Measurements from ENCODE around the gene PDLIM4.

PDLIM4 gene

DNA sequence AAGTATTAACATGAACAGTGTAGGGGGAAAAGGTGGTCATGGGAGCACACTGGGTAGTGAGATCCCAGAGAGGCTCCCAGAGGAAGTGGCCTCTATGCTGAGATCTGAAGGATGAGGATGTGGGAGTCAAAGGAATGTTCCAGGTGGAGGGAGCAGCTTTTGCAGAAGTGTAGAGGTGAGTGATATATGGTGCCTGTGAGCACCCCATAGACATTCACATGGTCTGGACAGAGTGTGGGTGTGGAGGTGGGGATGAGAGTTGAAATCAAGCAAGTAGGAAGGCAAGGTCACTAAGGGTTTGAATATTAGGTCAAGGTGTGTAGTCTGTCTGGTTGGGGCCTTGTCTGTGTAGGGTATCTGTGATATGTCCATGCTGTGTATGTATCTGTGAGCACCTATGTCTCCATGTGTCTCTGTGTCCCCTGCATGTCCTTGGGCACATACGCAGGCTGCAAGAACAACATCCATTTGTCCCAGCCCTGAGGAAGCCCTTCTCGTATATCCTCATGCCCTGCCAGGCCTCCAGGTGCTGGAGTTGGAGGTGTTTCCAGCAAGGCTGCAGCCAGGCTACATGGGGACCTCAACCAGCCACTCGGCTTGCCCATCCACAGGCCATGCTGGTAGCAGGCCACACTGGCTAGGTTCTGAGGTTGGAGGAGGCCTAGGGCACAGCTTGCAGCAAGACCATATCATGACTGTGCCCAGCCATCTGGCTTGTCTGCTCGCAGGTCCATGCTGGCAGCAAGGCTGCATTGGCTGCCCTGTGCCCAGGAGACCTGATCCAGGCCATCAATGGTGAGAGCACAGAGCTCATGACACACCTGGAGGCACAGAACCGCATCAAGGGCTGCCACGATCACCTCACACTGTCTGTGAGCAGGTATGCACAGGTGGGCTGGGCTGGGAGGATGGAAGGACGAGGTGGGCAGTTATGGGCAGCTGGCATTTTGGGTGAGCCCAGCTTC lies 4.7 kb downstream of the PDLIM4 start:
- Histone ChIP-seq H2AFZ (ENCODE audit: low read depth) (no peak overlapping the region), H3K4me1 (ENCODE audit: low read depth, poor library complexity, severe bottlenecking) (no peaks in the 10 kb centered on the region), H4K20me1 (ENCODE audit: insufficient read depth) (no peaks in the 10 kb centered on the region), H3K36me3 (ENCODE audit: insufficient read depth) (no peaks in the 10 kb centered on the region), H3K27ac (no peak overlapping the region), H3K27me3 (ENCODE audit: insufficient read depth, low read depth) (no peaks in the 10 kb centered on the region), H3K9ac (no peak overlapping the region), H3K4me3 (IDR thresholded peaks at IDR 0.05; ENCODE audit: insufficient read depth, low read depth, low read length) (no peak overlapping the region), H3K79me2 (ENCODE audit: insufficient read depth, low read depth) (no peaks in the 10 kb centered on the region), H3K4me2 (no peak overlapping the region)
- TF ChIP-seq, protein P1, sequence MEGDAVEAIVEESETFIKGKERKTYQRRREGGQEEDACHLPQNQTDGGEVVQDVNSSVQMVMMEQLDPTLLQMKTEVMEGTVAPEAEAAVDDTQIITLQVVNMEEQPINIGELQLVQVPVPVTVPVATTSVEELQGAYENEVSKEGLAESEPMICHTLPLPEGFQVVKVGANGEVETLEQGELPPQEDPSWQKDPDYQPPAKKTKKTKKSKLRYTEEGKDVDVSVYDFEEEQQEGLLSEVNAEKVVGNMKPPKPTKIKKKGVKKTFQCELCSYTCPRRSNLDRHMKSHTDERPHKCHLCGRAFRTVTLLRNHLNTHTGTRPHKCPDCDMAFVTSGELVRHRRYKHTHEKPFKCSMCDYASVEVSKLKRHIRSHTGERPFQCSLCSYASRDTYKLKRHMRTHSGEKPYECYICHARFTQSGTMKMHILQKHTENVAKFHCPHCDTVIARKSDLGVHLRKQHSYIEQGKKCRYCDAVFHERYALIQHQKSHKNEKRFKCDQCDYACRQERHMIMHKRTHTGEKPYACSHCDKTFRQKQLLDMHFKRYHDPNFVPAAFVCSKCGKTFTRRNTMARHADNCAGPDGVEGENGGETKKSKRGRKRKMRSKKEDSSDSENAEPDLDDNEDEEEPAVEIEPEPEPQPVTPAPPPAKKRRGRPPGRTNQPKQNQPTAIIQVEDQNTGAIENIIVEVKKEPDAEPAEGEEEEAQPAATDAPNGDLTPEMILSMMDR (conservative IDR thresholded peaks at IDR 0.05; ENCODE audit: low read depth, low read length): no peak

DNA sequence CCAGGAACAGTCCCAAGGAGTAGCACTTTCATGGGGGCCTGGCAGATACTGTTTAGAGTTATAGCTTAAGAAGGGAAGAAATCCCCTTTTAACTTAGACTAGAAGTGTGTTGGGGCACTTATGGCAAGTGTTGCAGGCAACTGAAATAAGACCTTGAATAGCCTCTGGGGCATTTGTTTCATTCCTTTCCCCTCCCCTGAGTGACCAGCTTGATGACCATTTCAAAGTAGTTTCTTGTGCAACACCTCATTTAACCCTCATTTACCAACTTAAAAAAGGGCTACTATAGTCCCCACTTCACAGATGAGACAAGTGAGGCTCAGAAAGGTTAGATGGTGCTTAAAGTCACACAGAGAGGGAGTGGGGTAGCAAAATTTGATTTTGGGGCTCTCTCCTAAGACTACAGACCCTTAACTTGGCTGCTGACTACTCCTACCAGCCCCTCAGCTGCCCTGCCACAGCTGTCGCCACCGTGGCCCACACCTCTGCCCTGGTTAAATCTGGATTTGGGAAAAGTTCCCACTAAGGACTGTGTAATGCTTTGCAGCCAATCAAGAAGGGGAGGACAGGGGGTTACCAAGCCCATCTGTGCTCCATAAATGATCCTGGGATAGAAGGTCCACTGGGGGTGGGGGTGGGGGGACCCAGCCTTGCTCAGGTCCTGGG lies 5.5 kb downstream of the PDLIM4 start:
- H3K4me1 ChIP-seq (ENCODE audit: low read depth, poor library complexity, severe bottlenecking): no peaks in the 10 kb centered on the region
- no peak overlapping the region for H3K4me3 ChIP-seq (IDR thresholded peaks at IDR 0.05; ENCODE audit: insufficient read depth, low read depth, low read length)
- no peaks in the 10 kb centered on the region for H3K36me3 ChIP-seq (ENCODE audit: insufficient read depth)
- H2AFZ ChIP-seq (ENCODE audit: low read depth): no peak overlapping the region
- H3K79me2 ChIP-seq (ENCODE audit: insufficient read depth, low read depth): no peaks in the 10 kb centered on the region
- H3K4me2 ChIP-seq: no peak overlapping the region
- TF ChIP-seq, protein P1 (conservative IDR thresholded peaks at IDR 0.05; ENCODE audit: low read depth, low read length): no peak
- no peak overlapping the region for H3K27ac ChIP-seq
- H3K27me3 ChIP-seq (ENCODE audit: insufficient read depth, low read depth): no peaks in the 10 kb centered on the region
- no peak overlapping the region for H3K9ac ChIP-seq
- H4K20me1 ChIP-seq (ENCODE audit: insufficient read depth): no peaks in the 10 kb centered on the region

DNA sequence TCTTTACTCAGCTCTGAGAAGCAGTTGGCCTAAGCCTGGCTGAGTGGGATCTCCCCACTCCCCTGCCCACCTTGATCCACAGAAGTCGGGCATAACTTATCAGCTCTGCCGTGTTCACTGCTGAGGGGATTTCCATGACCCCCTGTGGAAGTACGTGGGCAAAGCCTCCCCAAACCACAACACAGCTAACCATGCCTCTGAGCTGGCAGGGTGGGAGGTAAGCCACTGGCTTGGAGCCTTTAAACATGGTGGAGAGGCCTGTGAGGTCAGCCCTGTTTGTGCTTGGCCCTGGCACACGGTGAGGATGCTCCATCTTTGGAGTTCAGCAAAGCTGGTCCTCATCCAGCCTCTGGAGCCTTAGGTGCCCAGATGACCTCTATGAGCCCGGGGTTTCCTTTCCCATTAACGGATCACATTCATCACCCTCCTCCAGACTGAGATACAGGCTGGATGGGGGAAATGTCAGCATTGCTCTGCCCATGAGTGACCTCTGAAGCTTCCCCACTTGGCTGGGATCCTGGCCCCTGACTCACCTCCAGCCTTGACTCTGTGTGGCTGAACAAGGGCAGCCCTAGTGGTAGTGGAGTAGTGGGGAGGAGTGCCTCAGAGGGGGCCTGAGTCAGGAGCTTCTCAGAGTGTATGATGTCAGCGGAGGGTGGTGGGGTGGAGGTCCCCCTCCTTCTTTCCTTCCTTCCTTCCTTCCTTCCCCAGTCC lies 6.2 kb downstream of the PDLIM4 start:
- no peaks in the 10 kb centered on the region for H4K20me1 ChIP-seq (ENCODE audit: insufficient read depth)
- no peak overlapping the region for H3K4me2 ChIP-seq
- no peak overlapping the region for H3K9ac ChIP-seq
- H3K27ac ChIP-seq: no peak overlapping the region
- H2AFZ ChIP-seq (ENCODE audit: low read depth): no peak overlapping the region
- TF ChIP-seq, protein P1 (conservative IDR thresholded peaks at IDR 0.05; ENCODE audit: low read depth, low read length): no peak
- no peaks in the 10 kb centered on the region for H3K36me3 ChIP-seq (ENCODE audit: insufficient read depth)
- H3K79me2 ChIP-seq (ENCODE audit: insufficient read depth, low read depth): no peaks in the 10 kb centered on the region
- H3K4me3 ChIP-seq (IDR thresholded peaks at IDR 0.05; ENCODE audit: insufficient read depth, low read depth, low read length): no peak overlapping the region
- no peaks in the 10 kb centered on the region for H3K4me1 ChIP-seq (ENCODE audit: low read depth, poor library complexity, severe bottlenecking)
- no peaks in the 10 kb centered on the region for H3K27me3 ChIP-seq (ENCODE audit: insufficient read depth, low read depth)

DNA sequence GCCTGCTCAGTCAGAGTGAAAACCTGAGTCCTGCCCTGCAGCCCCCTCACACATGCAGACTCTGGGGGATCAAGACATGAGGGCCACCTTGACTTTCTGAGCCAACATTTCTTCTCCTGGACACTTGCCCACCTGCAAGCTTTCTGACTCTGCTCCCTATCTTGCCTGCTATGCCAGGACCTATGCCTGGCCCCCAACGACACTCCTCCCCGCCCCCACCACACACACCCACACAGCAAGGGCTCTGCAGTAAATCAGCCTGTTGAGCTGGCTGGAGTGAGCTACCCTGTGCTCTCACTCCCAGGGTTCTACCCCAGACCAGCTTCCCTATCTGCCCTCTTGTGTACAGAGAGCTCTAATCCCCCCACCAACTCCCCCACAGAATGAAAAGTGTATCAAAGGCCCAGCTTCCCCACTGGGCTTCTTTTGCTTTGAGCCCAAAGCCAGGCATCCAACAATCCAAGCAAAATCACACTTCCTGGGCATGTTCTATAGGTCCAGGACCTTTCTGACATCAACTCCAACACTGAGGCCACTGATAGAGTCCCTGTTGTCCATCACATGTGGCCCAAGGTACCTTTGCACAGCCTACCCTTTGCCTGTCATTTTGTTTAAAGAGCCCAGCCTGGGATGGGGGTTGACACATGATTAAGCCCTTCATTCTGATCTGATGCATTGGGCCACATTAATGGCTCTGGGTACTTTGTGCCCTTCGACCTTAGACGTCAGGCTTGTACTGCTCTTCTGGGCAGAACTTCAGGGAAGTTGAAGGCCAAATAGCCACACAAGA lies 7.2 kb downstream of the PDLIM4 start:
- no peaks in the 10 kb centered on the region for H3K79me2 ChIP-seq (ENCODE audit: insufficient read depth, low read depth)
- H3K4me1 ChIP-seq (ENCODE audit: low read depth, poor library complexity, severe bottlenecking): no peaks in the 10 kb centered on the region
- H2AFZ ChIP-seq (ENCODE audit: low read depth): no peak overlapping the region
- H3K27ac ChIP-seq: no peak overlapping the region
- TF ChIP-seq, protein P1 (conservative IDR thresholded peaks at IDR 0.05; ENCODE audit: low read depth, low read length): no peak
- no peak overlapping the region for H3K9ac ChIP-seq
- H3K4me3 ChIP-seq (IDR thresholded peaks at IDR 0.05; ENCODE audit: insufficient read depth, low read depth, low read length): no peak overlapping the region
- no peak overlapping the region for H3K4me2 ChIP-seq
- H4K20me1 ChIP-seq (ENCODE audit: insufficient read depth): no peaks in the 10 kb centered on the region
- H3K27me3 ChIP-seq (ENCODE audit: insufficient read depth, low read depth): no peaks in the 10 kb centered on the region
- H3K36me3 ChIP-seq (ENCODE audit: insufficient read depth): no peaks in the 10 kb centered on the region
